IMR-90 (cell line): ENCODE measurements around the gene OR1K1. TPM values are rescaled to one million over a fixed set of nuclear protein-coding genes. Genes with fewer than 3 reads are reported as not detected.

Experiments used
- ATAC-seq: fragments of 200-7000 bp; cut with Tn5 transposase; 2 replicates; pipeline ENCODE4 v1.9.1; 2020; ENCODE audit warnings: low read depth, mild to moderate bottlenecking, moderate library complexity
- BruUV-seq: library from RNA; stranded (reverse); fragments of 400-500 nt; replicated peaks from 2 replicates; lab custom pipeline; 2021; lab: Mats Ljungman, UMichigan
- CTCF ChIA-PET: fragments of 300-600 bp; formaldehyde crosslinking; extraction: SDS; loops from one replicate; lab custom pipeline; 2021; ENCODE audit warnings: antibody characterized with exemption; lab: Yijun Ruan, JAX
- POLR2A ChIA-PET: fragments of 300-600 bp; sonication (Branson Sonifier 250); formaldehyde crosslinking; loops from one replicate; lab custom pipeline; 2022; ENCODE audit warnings: antibody characterized with exemption; ENCODE audit not compliant: unreplicated experiment; lab: Charles Lee
- DNase-seq: peaks from one replicate; pipeline ENCODE4 v3.0.0; 2013
- H2AFZ ChIP-seq: replicated peaks from 2 replicates; pipeline ENCODE3; 2013; ENCODE audit warnings: low read length, mild to moderate bottlenecking; ENCODE audit not compliant: poor library complexity
- H2AK5ac ChIP-seq: 2 replicates; pipeline ENCODE4 v1.6.1; 2013; ENCODE audit warnings: low read depth, low read length, inconsistent platforms
- H2AK9ac ChIP-seq: replicated peaks from 2 replicates; pipeline ENCODE3; 2013; ENCODE audit warnings: mild to moderate bottlenecking, low read depth, low read length, moderate library complexity; ENCODE audit not compliant: poor library complexity
- H2BK120ac ChIP-seq: 2 replicates; pipeline ENCODE4 v1.6.1; 2013; ENCODE audit warnings: low read depth, low read length, inconsistent platforms
- H2BK15ac ChIP-seq: 3 replicates; pipeline ENCODE4 v1.6.1; 2013; ENCODE audit warnings: low read depth, low read length, inconsistent platforms
- H2BK20ac ChIP-seq: 2 replicates; pipeline ENCODE4 v1.6.1; 2013; ENCODE audit warnings: low read depth, mild to moderate bottlenecking, inconsistent platforms, low read length, moderate library complexity
- H2BK5ac ChIP-seq: 2 replicates; pipeline ENCODE4 v1.6.1; 2013; ENCODE audit warnings: mild to moderate bottlenecking, low read depth, low read length, inconsistent platforms; ENCODE audit not compliant: poor library complexity, severe bottlenecking
- H3K14ac ChIP-seq: replicated peaks from 2 replicates; pipeline ENCODE4 v1.6.1; 2013; ENCODE audit warnings: low read depth, low read length, inconsistent platforms
- H3K18ac ChIP-seq: 2 replicates; pipeline ENCODE4 v1.6.1; 2013; ENCODE audit warnings: low read depth, low read length, control low read depth
- H3K23ac ChIP-seq: 2 replicates; pipeline ENCODE4 v1.6.1; 2013; ENCODE audit warnings: low read depth, low read length, inconsistent platforms
- H3K27ac ChIP-seq: 2 replicates; pipeline ENCODE4 v1.5.1; 2013; ENCODE audit warnings: mild to moderate bottlenecking, control low read depth, low read length; ENCODE audit not compliant: insufficient read depth
- H3K27me3 ChIP-seq: 2 replicates; pipeline ENCODE4 v1.6.1; 2013; ENCODE audit warnings: low read length; ENCODE audit not compliant: control insufficient read depth, insufficient read depth
- H3K36me3 ChIP-seq: 2 replicates; pipeline ENCODE4 v1.6.1; 2013; ENCODE audit warnings: low read length, mixed read lengths; ENCODE audit not compliant: control insufficient read depth, insufficient read depth
- H3K4ac ChIP-seq: 2 replicates; pipeline ENCODE4 v1.6.1; 2013; ENCODE audit warnings: low read depth, low read length, inconsistent platforms
- H3K4me1 ChIP-seq: 2 replicates; pipeline ENCODE4 v1.6.1; 2013; ENCODE audit warnings: low read length, mixed read lengths; ENCODE audit not compliant: control insufficient read depth, insufficient read depth
- H3K4me2 ChIP-seq: 2 replicates; pipeline ENCODE4 v1.6.1; 2013; ENCODE audit warnings: low read depth, mild to moderate bottlenecking, control low read depth, low read length, moderate library complexity
- H3K4me3 ChIP-seq: 2 replicates; pipeline ENCODE4 v1.5.1; 2013; ENCODE audit warnings: low read depth, mild to moderate bottlenecking, control low read depth, low read length, moderate library complexity; ENCODE audit not compliant: insufficient read depth
- H3K56ac ChIP-seq: 2 replicates; pipeline ENCODE4 v1.6.1; 2013; ENCODE audit warnings: low read length, inconsistent platforms; ENCODE audit not compliant: insufficient read depth; ENCODE audit errors: extremely low read depth
- H3K79me1 ChIP-seq, 2 experiments: 2 replicates each; pipeline ENCODE4 v1.6.1; 2013; ENCODE audit warnings: low read length in 2 of 2, inconsistent platforms in 1 of 2, low read depth in 1 of 2
- H3K9ac ChIP-seq: 2 replicates; pipeline ENCODE4 v1.6.1; 2013; ENCODE audit warnings: low read depth, low read length, control low read depth
- H3K9me1 ChIP-seq: 2 replicates; pipeline ENCODE4 v1.6.1; 2013; ENCODE audit warnings: low read length, inconsistent platforms; ENCODE audit not compliant: insufficient read depth
- H3K9me3 ChIP-seq: 2 replicates; pipeline ENCODE4 v1.6.1; 2013; ENCODE audit warnings: low read length; ENCODE audit not compliant: control insufficient read depth, insufficient read depth
- H4K20me1 ChIP-seq: 2 replicates; pipeline ENCODE4 v1.6.1; 2013; ENCODE audit warnings: low read length, inconsistent platforms; ENCODE audit not compliant: insufficient read depth
- H4K5ac ChIP-seq: 2 replicates; pipeline ENCODE4 v1.6.1; 2013; ENCODE audit warnings: mild to moderate bottlenecking, low read depth, low read length, control low read depth
- H4K8ac ChIP-seq, 2 experiments: 2 replicates each; pipeline ENCODE4 v1.6.1; 2013; ENCODE audit warnings: low read depth in 2 of 2, low read length in 2 of 2, control low read depth in 1 of 2, inconsistent platforms in 1 of 2
- H4K91ac ChIP-seq: 2 replicates; pipeline ENCODE4 v1.6.1; 2013; ENCODE audit warnings: low read depth, low read length, inconsistent platforms; ENCODE audit not compliant: insufficient read depth
- BHLHE40 ChIP-seq: fragments of 150-350 bp; IDR thresholded peaks from 2 replicates; pipeline ENCODE4 v1.6.1; 2016; ENCODE audit warnings: mild to moderate bottlenecking, low read depth, low read length
- CEBPB ChIP-seq: IDR thresholded peaks from 2 replicates; pipeline ENCODE4 v1.6.1; 2012; ENCODE audit warnings: low read depth, low read length, improper control_type of control experiment
- CHD1 ChIP-seq: IDR thresholded peaks from 2 replicates; pipeline ENCODE4 v1.6.1; 2012; ENCODE audit warnings: low read depth, low read length, improper control_type of control experiment
- CTCF ChIP-seq: conservative IDR thresholded peaks from 2 replicates; pipeline ENCODE4 v1.5.1; 2012; ENCODE audit warnings: mild to moderate bottlenecking, low read depth, low read length, improper control_type of control experiment
- ELK1 ChIP-seq: fragments of 150-350 bp; IDR thresholded peaks from 2 replicates; pipeline ENCODE4 v1.6.1; 2016; ENCODE audit warnings: low read depth, mild to moderate bottlenecking, low read length, moderate library complexity, borderline replicate concordance
- FOS ChIP-seq: fragments of 150-350 bp; IDR thresholded peaks from 2 replicates; pipeline ENCODE4 v1.6.1; 2016; ENCODE audit warnings: low read depth, low read length
- MAFK ChIP-seq: IDR thresholded peaks from 2 replicates; pipeline ENCODE4 v1.6.1; 2012; ENCODE audit warnings: low read depth, low read length, improper control_type of control experiment
- MAZ ChIP-seq: IDR thresholded peaks from 2 replicates; pipeline ENCODE4 v1.6.1; 2012; ENCODE audit warnings: low read depth, mild to moderate bottlenecking, low read length, improper control_type of control experiment, moderate library complexity, borderline replicate concordance
- MXI1 ChIP-seq: IDR thresholded peaks from 2 replicates; pipeline ENCODE4 v1.6.1; 2012; ENCODE audit warnings: low read depth, mild to moderate bottlenecking, low read length, moderate library complexity, borderline replicate concordance
- NFE2L2 ChIP-seq: fragments of 150-350 bp; IDR thresholded peaks from 2 replicates; pipeline ENCODE4 v1.6.1; 2016; ENCODE audit warnings: low read depth, mild to moderate bottlenecking, low read length
- RAD21 ChIP-seq: IDR thresholded peaks from 2 replicates; pipeline ENCODE4 v1.6.1; 2012; ENCODE audit warnings: low read length, improper control_type of control experiment
- RCOR1 ChIP-seq: IDR thresholded peaks from 2 replicates; pipeline ENCODE4 v1.6.1; 2012; ENCODE audit warnings: mild to moderate bottlenecking, low read length, improper control_type of control experiment; ENCODE audit not compliant: insufficient replicate concordance
- RFX5 ChIP-seq: IDR thresholded peaks from 2 replicates; pipeline ENCODE4 v1.8.0; 2012; ENCODE audit warnings: low read depth, mild to moderate bottlenecking, low read length, moderate library complexity
- SMC3 ChIP-seq: fragments of 150-350 bp; IDR thresholded peaks from 2 replicates; pipeline ENCODE4 v1.6.1; 2016; ENCODE audit warnings: low read depth, mild to moderate bottlenecking, antibody characterized with exemption, low read length, moderate library complexity
- WGBS, 2 experiments: methylation state at CpG; one replicate each; pipeline versions ENCODE4 v1.1.5 to v1.1.7; 2013; ENCODE audit warnings: missing lambda C conversion rate in 2 of 2; ENCODE audit not compliant: insufficient read length in 1 of 2; ENCODE audit errors: extremely low coverage in 2 of 2; 5-methylcytosine and 5-hydroxymethylcytosine counted together
- dilution Hi-C: fragments of 300-500 bp; cut with HindIII; formaldehyde crosslinking; loops from one replicate; pipeline ENCODE4 v1.14.3; 2018; ENCODE audit warnings: low sequenced_read_pairs; ENCODE audit not compliant: unreplicated experiment
- in situ Hi-C: fragments of 300-500 bp; cut with MboI; formaldehyde crosslinking; loops from 3 replicates; pipeline ENCODE4 v1.14.3; 2019; ENCODE audit warnings: low sequenced_read_pairs, inconsistent platforms, mixed read lengths
- intact Hi-C: fragments of 100-400 bp; cut with micrococcal nuclease; formaldehyde crosslinking; loops from 2 replicates; pipeline ENCODE4 v1.10.0; 2022
- polyA plus RNA-seq, 3 experiments: library from polyadenylated mRNA; depleted of rRNA; stranded (reverse); fragments of >200 nt; gene quantifications; 2 replicates each; pipeline ENCODE4 v1.2.3, GENCODE V29; 2012; ENCODE audit warnings: low replicate concordance in 1 of 3
- total RNA-seq: library from RNA; depleted of rRNA; stranded (reverse); fragments of >200 nt; gene quantifications from 2 replicates; pipeline ENCODE4 v1.2.3, GENCODE V29; 2012

Gene OR1K1
- total and polyA plus RNA-seq, 2 of the 4 experiments (the other 2 are of a cell fraction) = not detected

- TF ChIP-seq MXI1 = no peak
Observed at GRCh38 chr9:122797316-122798063, 2.4 kb upstream of the OR1K1 start (continued).

GRCh38 chr9:122806661-122807060 lies 6.7 kb downstream of the OR1K1 start:
- no peak overlapping the region for H3K23ac ChIP-seq
- POLR2A ChIA-PET = no interaction called here
- CTCF ChIA-PET = interaction anchor here (1.2 kb wide), 1 partner anchor 308 kb away, joined by 4 read pairs; no protein-coding TSS in a partner anchor
- DNase-seq (no peak), ATAC-seq (no peak)
- H2BK20ac ChIP-seq = 0 out of 2 replicates have a peak overlapping the region, but pooled peaks have one; percentile 30
- BruUV-seq = no TSS peak
- dilution Hi-C loops (no loop called here), intact Hi-C loops (no loop called here), in situ Hi-C loops (no loop called here)
- H2BK120ac ChIP-seq = 0 out of 2 replicates have a peak overlapping the region, but pooled peaks have one; percentile 2
- H2AK9ac ChIP-seq = no peak overlapping the region
- no peaks in the 10 kb centered on the region; the same call in 1 of the 2 replicates for H3K9me1 ChIP-seq
- H4K5ac ChIP-seq = no peak overlapping the region
- no peak overlapping the region for H3K4me2 ChIP-seq
- no peak overlapping the region for H3K4me3 ChIP-seq
- no peak overlapping the region for H3K27ac ChIP-seq
- no peak overlapping the region for H2AK5ac ChIP-seq
- no peak overlapping the region for H3K9ac ChIP-seq
- H3K14ac ChIP-seq = no peak overlapping the region
- peaks cover 4% of the 10 kb centered on the region for H3K9me3 ChIP-seq
- H3K4ac ChIP-seq = no peak overlapping the region
- H3K79me1 ChIP-seq = no peaks in the 10 kb centered on the region
- H2AFZ ChIP-seq = no peak overlapping the region
- no peaks in the 10 kb centered on the region for H3K4me1 ChIP-seq
- H3K18ac ChIP-seq = no peak overlapping the region
- no peak overlapping the region for H4K8ac ChIP-seq
- H4K20me1 ChIP-seq = no peaks in the 10 kb centered on the region
- no peak overlapping the region for H4K91ac ChIP-seq
- WGBS, 2 experiments = 67% methylated on average over 1 of the region's 4 CpGs; no CpG with 5 or more reads in 1 of the 2 experiments
- no peak overlapping the region; the same call in 1 of the 2 replicates for H3K56ac ChIP-seq
- H2BK15ac ChIP-seq = no peak overlapping the region
- no peak overlapping the region for H2BK5ac ChIP-seq
- no peaks in the 10 kb centered on the region for H3K27me3 ChIP-seq
- H3K36me3 ChIP-seq = no peaks in the 10 kb centered on the region
- TF ChIP-seq BHLHE40 (no peak), NFE2L2 (no peak), CEBPB (no peak), MXI1 (no peak), FOS (no peak), SMC3 (no peak), MAZ (no peak), RCOR1 (no peak), ELK1 (no peak), RFX5 (no peak), MAFK (no peak), RAD21 (no peak), CTCF (no peak), CHD1 (no peak)
